C4-2B (cell line): Measurements from ENCODE around the gene BIRC6.

Experiments
- ZFX ChIP-seq: fragments of 450-650 bp; IDR thresholded peaks from 2 replicates; pipeline ENCODE4 v1.6.1; 2017
- TF ChIP-seq, protein P1 (sequence below): fragments of 450-650 bp; conservative IDR thresholded peaks from 2 replicates; pipeline ENCODE4 v1.5.1; 2017; ENCODE audit warnings: mild to moderate bottlenecking

DNA sequence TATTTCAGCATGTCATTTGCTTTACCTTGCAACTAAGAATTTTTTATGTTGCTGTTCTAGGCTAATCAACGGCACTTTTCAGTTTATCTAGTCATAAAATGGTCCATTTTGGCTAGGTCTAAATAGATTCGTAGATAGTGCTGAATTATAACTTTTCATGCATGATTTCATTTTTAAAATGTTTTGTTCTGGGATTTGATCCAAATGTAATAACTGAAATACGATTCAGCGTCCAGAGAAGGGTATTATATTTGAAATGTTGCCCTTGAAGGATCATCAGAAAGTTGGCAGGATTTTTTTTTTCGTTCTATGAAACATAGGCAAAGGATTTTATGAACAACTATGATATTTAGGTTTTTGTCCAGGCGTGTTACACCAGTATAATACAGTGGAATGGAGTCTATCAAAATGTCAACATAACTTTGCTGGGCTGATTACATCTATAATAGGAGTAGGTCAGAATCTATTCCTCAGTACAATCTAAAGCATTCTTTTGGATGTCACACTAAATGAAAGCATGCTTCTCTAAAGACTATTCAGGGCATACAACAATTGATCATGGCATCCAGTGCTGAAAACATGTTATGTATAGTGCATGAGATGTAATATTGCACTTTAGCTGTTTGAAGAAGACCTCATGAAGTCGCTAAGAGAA is 295.9 kb downstream of the BIRC6 start:
- TF ChIP-seq, protein P1, sequence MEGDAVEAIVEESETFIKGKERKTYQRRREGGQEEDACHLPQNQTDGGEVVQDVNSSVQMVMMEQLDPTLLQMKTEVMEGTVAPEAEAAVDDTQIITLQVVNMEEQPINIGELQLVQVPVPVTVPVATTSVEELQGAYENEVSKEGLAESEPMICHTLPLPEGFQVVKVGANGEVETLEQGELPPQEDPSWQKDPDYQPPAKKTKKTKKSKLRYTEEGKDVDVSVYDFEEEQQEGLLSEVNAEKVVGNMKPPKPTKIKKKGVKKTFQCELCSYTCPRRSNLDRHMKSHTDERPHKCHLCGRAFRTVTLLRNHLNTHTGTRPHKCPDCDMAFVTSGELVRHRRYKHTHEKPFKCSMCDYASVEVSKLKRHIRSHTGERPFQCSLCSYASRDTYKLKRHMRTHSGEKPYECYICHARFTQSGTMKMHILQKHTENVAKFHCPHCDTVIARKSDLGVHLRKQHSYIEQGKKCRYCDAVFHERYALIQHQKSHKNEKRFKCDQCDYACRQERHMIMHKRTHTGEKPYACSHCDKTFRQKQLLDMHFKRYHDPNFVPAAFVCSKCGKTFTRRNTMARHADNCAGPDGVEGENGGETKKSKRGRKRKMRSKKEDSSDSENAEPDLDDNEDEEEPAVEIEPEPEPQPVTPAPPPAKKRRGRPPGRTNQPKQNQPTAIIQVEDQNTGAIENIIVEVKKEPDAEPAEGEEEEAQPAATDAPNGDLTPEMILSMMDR: no peak
- TF ChIP-seq ZFX: no peak
